Upper lobe of right lung (tissue), 1 donor: ENCODE measurements around the gene RAB5IF. TPM values are rescaled to one million over a fixed set of nuclear protein-coding genes. Genes with fewer than 3 reads are reported as not detected.

Source experiments
- ATAC-seq: fragments of 200-7000 bp; cut with Tn5 transposase; one replicate; pipeline ENCODE4 v1.9.1; 2020; ENCODE audit warnings: mild to moderate bottlenecking, moderate library complexity
- DNase-seq: peaks from one replicate; pipeline ENCODE4 v3.0.0-alpha.2; 2020
- H3K27ac ChIP-seq: fragments of 200-600 bp; one replicate; pipeline ENCODE4 v1.8.0; 2022
- H3K27me3 ChIP-seq: fragments of 200-600 bp; one replicate; pipeline ENCODE4 v1.8.0; 2022; ENCODE audit warnings: mild to moderate bottlenecking
- H3K36me3 ChIP-seq: fragments of 200-600 bp; one replicate; pipeline ENCODE4 v1.8.0; 2022
- H3K4me1 ChIP-seq: fragments of 200-600 bp; one replicate; pipeline ENCODE4 v1.8.0; 2022
- H3K4me3 ChIP-seq: fragments of 200-600 bp; one replicate; pipeline ENCODE4 v1.8.0; 2022; ENCODE audit warnings: mild to moderate bottlenecking
- H3K9me3 ChIP-seq: fragments of 200-600 bp; one replicate; pipeline ENCODE4 v1.8.0; 2022
- intact Hi-C: fragments of 100-400 bp; cut with DNase I; formaldehyde crosslinking; loops from one replicate; pipeline ENCODE4 v1.11.0; 2022
- total RNA-seq: library from RNA; stranded (reverse); fragmentation: NEBNext Ultra II Directional; extraction: Animal tissue kit (Norgen Biotek cat#: 25700); gene quantifications from one replicate; pipeline ENCODE4 v1.2.1, GENCODE V29; 2021
- TF ChIP-seq, protein P1 (sequence below): fragments of 200-600 bp; IDR thresholded peaks from one replicate; pipeline ENCODE4 v1.8.0; 2022; ENCODE audit warnings: antibody characterized with exemption
- donor health status: DM: no; HTN: yes; CAD: no; lungs with severe emphysema.

Gene RAB5IF
- total RNA-seq, 1 donor from 2014 or later, result 91.1 TPM

DNA sequence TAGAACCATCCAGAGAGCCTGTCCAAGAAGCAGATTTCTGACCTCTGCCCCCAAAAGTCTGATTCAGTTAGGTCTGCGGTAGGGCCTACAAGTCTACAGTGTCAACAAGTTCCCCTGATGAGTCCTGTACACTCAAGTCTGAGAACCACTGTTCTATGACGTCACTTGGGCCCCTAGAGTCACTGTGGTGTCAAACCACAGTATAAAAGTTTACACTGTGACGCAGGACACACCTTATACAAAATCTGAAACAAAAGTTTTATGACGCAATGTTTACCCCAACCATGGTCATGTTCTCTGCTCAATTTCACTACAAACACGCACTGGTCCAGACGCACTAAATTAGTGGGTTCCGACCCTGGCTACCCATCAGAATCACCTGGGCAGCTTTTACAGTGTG lies 22.5 kb downstream of the RAB5IF start:
- TF ChIP-seq, protein P1, sequence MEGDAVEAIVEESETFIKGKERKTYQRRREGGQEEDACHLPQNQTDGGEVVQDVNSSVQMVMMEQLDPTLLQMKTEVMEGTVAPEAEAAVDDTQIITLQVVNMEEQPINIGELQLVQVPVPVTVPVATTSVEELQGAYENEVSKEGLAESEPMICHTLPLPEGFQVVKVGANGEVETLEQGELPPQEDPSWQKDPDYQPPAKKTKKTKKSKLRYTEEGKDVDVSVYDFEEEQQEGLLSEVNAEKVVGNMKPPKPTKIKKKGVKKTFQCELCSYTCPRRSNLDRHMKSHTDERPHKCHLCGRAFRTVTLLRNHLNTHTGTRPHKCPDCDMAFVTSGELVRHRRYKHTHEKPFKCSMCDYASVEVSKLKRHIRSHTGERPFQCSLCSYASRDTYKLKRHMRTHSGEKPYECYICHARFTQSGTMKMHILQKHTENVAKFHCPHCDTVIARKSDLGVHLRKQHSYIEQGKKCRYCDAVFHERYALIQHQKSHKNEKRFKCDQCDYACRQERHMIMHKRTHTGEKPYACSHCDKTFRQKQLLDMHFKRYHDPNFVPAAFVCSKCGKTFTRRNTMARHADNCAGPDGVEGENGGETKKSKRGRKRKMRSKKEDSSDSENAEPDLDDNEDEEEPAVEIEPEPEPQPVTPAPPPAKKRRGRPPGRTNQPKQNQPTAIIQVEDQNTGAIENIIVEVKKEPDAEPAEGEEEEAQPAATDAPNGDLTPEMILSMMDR, result no peak
- H3K27ac ChIP-seq, result no peak overlapping the region
- intact Hi-C loops, result no loop called here
- H3K4me1 ChIP-seq, result no peaks in the 10 kb centered on the region
- H3K4me3 ChIP-seq, result no peak overlapping the region
- DNase-seq, result no peak
- H3K27me3 ChIP-seq, result no peaks in the 10 kb centered on the region
- H3K9me3 ChIP-seq, result no peaks in the 10 kb centered on the region
- H3K36me3 ChIP-seq, result no peaks in the 10 kb centered on the region
- no peak for ATAC-seq

DNA sequence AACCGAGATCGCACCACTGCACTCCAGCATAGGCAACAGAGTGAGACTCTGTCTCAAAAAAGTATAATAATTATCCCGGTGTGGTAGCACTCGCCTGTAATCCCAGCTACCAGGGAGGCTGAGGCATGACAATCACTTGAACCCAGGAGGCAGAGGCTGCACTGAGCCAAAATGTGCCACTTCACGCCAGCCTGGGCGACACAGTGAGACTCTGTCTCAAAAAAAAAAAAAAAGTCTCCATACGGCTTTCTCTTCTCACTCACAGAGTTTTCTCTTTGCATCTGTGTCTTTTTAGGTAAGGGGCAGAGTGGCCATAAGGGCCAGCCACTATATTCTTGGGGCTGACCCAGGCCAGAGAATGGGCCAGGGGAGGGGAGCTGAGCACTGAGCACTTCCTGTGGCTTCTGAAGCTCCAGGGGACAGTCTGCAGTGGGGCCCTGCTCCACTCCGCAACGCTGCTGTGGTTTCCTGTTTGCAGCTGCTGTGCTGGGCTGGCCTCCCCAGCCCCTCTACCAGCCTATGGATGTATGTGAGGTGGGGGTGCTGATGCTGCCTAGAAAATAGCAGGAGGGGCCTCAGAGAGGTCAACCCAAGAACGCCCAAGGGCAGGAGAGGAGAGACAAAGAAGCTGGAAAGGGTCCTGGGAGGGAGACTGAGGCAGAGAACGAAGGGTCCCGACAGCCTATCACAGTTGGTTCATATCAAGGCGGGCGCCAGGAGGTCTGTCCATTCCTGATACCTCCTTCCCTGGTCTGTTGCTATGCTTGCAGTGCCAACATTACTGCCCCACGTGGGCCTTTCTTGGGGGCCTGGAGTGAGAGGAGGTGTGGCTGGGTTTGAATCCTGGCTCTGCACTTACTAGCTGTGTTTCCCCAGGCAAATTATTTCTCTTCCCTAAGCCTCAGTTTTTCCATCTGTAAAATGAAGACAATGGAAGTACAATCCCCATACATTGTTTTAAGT lies 24.4 kb downstream of the RAB5IF start:
- DNase-seq (no peak), ATAC-seq (peak; percentile 54)
- H3K27me3 ChIP-seq, result no peaks in the 10 kb centered on the region
- intact Hi-C loops, result no loop called here
- no peaks in the 10 kb centered on the region for H3K36me3 ChIP-seq
- H3K9me3 ChIP-seq, result no peaks in the 10 kb centered on the region
- TF ChIP-seq, protein P1, result no peak
- H3K4me1 ChIP-seq, result no peaks in the 10 kb centered on the region
- no peak overlapping the region for H3K27ac ChIP-seq
- no peak overlapping the region for H3K4me3 ChIP-seq

DNA sequence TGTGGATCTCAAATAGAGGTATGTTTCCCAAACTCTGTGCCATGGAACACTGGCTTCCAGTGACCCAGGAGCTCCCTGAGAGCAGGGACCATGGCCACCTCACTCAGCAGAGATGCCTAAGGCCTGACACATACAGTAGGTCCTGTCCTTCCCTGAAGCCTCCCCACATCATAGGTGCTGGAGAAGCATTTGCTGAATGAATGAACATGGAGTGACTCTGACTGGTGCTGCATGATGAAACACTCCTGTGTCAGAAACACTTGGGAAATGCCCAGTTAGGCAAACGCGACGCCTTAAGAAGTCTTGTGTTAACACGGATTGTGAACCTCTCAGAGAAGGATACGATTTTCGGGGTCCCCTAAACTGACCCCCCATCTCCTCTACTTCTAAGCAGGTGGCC lies 26.1 kb downstream of the RAB5IF start:
- no peaks in the 10 kb centered on the region for H3K27me3 ChIP-seq
- intact Hi-C loops, result no loop called here
- H3K4me3 ChIP-seq, result no peak overlapping the region
- DNase-seq (no peak), ATAC-seq (no peak)
- H3K9me3 ChIP-seq, result no peaks in the 10 kb centered on the region
- H3K36me3 ChIP-seq, result no peaks in the 10 kb centered on the region
- H3K4me1 ChIP-seq, result no peaks in the 10 kb centered on the region
- no peak overlapping the region for H3K27ac ChIP-seq
- TF ChIP-seq, protein P1, result no peak

DNA sequence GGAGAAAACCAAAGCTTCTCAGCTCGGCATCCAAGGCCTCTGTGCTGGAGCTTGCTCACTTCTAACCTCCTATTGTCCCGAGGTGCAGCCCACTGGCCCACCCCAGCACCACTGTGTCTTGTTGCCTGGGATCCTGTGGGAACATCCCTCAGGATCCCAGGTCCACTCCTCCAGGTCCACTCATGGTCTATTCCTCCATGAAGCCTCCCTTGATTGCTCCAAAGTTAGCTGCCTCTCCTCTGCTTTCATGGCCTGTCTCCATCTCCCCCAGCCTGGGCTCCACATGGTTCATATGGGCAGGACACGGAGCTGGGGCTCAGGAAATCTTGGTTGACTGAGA lies 26.5 kb downstream of the RAB5IF start:
- intact Hi-C loops, result no loop called here
- Histone ChIP-seq H3K4me1 (no peaks in the 10 kb centered on the region), H3K36me3 (no peaks in the 10 kb centered on the region), H3K27ac (no peak overlapping the region), H3K27me3 (no peaks in the 10 kb centered on the region), H3K9me3 (no peaks in the 10 kb centered on the region), H3K4me3 (no peak overlapping the region)
- TF ChIP-seq, protein P1, result no peak
- ATAC-seq (no peak), DNase-seq (no peak)

DNA sequence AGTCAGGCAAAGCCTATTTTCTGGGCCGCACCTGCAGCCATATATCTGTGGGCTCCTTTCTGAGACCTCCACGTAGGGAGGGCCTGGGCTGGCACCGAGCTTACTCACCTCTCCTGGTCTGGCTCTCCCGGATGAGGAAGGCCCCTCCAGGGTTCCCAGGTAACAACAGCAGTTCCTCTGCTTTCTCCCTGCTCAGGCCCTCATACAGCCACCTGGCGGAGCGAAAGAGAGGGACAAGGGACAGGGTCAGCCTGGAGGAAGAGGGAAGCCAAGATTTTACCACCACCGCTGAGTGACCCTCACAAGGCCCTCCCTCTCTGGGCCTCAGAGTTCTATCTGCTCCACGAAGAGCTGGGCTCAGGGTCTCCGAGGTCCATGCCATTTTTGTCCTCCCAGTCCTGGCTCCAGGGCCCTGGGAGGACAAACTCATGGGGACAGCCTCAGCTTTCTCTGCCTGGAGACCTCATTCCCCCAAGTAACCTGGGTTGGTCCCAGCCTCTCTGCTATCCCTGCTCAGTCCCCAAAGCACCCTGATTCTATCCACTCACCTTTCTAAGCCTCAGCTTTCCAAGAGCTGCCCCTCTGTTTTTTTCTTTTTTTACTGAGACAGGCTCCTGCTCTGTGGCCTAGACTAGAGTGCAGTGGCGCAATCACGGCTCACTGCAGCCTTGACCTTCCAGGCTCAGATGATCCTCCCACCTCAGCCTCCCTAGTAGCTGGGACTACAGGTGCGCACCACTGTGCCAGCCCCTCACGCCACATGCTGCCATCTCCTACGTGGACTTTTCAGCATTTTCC lies 27.1 kb downstream of the RAB5IF start:
- no peaks in the 10 kb centered on the region for H3K9me3 ChIP-seq
- intact Hi-C loops, result no loop called here
- no peak for ATAC-seq
- no peak overlapping the region for H3K4me3 ChIP-seq
- TF ChIP-seq, protein P1, result no peak
- H3K36me3 ChIP-seq, result no peaks in the 10 kb centered on the region
- DNase-seq, result no peak
- no peaks in the 10 kb centered on the region for H3K4me1 ChIP-seq
- H3K27me3 ChIP-seq, result no peaks in the 10 kb centered on the region
- no peak overlapping the region for H3K27ac ChIP-seq
